CD4-positive, alpha-beta T cell treated with Interleukin-15 for 4 hours (primary cell): Measurements from ENCODE around the gene CPNE4.

Experiments used
- DNase-seq: peaks from one replicate; pipeline ENCODE4 v3.0.0-alpha.2; 2020; ENCODE audit warnings: low spot score

The CPNE4 gene

DNA sequence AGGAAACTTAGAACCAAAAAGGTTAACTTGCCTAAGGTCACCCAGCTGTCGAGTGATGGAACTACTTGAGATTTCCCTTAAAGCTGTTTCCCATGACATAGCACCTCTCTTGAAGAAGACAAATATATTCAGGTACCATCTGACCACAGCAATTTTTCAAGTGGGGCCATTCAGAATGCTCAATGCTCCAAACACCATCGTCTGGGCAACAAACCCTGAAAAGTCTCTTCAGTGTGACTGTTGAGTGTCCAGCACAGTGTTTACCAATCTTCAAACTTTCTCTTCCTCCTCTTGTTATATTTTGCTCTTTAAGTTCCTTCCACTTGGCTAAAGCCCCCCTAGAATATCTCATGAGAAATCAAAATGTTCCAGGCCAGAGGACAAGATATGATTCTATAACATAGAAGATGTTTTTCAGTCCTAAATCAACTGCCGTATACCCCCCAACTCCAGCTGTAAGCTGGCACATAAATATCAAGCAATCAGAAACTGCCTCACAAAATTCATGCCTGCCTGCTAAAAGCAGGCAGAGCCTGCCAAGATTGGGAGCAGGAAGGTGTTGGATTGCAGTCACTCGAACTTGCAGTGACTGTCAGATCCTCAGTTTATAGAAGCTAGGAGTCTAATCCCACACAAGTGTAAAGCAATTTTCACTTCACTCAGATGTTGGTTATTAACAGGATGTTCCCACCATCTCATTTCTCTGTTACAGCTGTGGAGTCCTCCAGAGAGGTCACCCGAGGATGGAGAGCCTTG lies 301.6 kb downstream of the CPNE4 start:
- no peak for DNase-seq

DNA sequence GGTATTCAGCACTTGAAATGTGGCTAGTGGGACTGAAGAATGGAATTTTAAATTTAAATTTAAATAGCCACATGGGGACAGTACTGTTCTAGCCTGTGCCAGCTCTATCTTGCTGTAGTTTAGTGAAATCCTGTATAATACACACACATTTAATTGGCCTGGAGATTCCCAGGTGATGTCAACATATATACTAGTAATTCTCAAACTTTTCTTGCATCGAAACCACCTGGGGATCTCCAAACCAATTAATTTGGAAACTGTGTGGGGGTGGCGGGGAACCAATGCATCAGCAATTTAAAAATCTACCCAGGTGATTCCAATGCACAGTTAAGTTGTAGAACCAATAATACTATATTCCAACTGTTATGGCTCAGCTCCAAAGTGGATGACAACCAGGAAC lies 303.1 kb downstream of the CPNE4 start:
- no peak for DNase-seq

DNA sequence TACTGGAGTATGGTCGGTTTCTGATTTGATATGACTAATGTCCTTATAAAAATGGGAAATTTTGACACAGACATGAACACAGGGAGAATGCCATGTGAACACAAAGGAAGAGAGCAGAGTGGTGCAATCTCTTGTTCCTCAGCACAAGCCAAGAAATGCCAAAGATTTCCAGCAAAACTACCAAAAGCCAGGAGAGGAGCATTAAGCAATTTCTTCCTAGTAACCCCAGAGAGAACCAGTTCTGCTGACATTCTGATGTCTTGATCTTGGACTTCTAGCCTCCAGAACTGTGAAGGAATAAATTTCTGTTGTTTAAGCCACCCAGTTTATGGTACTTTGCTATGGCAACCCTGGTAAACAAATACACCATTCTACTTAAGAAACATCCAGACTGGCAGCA lies 304.2 kb downstream of the CPNE4 start:
- no peak for DNase-seq

DNA sequence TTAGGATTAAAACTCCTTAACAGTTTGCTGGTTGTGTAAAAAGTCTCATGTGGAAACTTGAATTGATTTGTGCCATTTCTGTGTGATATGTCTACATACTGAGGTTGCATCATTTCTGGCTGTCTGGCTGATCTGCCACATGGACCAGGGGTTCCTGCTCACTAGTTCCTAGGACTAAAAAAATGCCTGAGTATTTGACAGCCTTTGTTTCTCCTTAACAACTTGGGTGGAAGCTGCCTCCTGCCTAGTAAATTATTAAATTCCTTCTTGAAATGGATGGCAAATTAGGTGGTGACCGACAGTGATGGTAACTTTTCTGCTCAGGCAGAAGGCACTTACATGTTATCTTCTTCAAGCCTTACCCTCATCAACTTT lies 305.2 kb downstream of the CPNE4 start:
- no peak for DNase-seq

DNA sequence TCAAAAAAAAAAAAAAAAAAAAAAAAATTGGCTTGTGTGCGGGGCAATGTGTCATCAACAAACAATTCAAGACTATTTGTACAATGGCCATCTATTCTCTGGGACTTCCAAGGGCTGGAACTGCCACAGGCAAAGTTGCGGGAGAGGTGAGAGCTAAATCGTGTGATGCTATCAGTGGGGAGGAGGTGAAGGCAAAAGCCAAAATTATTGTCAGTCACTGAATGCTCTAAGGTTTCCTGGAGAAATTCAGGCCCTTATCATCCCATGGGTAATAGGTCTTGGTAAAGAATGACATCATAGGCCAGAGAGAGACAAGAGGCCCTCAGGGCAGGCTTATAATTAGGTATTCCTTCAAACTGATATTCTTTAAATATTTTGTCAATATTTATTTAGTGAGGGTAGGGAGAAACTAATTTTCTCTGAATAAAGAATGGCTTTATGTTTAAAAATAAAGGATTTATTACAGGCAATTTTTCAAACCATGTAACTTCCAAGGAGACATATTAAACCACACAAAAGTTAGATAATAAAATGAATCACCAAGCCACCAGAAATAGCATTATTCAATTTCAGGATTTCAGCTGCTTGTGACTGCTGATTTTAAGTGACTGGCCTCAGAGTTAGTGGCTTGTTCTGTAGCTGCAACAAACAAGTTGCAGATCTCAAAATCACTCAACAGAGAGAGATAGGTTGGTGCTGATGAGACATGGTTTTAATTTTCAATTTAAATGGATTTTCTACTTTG lies 305.7 kb downstream of the CPNE4 start:
- DNase-seq, result no peak

DNA sequence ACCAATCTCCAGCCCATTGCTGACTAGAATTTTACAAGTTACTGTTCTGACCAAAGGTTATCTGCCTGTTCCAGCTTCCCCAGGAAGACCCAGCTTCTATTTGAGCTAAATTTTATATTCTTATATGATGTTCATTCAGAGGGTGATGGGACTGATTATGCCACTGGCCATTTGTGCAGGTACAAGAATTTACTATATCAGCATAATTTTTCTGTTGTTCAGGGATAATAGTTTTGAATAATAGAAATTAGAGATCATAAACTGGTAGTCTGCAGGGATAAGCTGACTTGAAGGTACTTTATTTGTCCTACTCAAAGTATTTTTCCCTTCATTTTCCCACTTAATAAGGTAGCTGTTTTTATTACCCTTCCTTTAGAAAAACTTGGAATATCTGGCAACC lies 309.4 kb downstream of the CPNE4 start:
- DNase-seq, result no peak

- no peak for DNase-seq
Observed at GRCh38 chr3:131723343-131723742, 311.5 kb downstream of the CPNE4 start.

GRCh38 chr3:131717493-131717892 lies 317.3 kb downstream of the CPNE4 start:
- DNase-seq, result no peak

- DNase-seq, result no peak
Observed at GRCh38 chr3:131716943-131717342, 317.9 kb downstream of the CPNE4 start.

DNA sequence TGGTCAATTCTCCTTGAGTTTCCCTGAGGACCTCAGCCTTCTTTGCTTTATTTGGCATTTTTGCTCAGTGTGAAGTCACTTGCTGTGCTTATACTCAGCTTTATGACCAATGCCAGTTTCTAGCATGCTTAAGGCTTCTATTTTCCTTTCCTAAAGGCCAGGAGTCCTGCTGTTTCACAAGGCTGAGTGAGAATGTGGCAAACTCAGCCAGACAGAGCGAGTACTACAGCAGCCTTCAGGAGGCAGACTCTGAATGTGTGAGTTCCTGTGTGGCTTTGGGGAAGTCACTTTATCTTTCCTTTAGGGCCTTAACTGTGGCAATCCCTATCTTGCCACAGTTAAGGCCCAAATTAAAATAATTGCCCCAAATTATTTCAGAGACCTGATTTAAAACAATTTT lies 318.8 kb downstream of the CPNE4 start:
- no peak for DNase-seq

DNA sequence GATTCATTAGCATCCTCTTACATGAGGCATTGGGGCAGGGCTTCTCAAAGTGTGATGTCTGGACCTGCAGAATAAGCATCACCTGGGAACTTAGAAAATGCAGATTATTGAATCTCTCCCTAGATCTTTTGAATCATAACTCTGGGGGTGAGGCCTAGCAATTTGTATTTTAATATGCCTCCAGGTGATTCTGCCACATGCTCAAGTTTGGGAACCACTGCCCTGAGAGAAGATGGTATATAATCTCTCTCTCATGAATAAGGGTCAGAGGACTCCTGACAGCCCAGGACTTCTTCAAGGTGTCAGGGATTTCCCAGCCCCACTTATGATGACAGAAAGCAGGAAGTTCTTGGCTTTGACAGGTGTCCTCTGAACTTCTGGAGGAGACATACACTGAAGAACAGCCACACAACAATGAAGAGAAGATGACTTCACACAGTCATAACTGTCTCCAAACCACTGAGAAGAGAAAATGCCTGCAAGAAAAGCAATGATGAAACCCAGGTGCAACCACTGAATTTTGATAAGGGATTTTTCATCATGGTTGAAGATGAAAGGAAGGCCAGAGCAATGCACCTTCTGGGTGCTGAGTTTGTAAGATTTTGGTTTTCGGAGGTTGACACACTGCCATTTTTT lies 320.1 kb downstream of the CPNE4 start:
- no peak for DNase-seq

GRCh38 chr3:131713416-131714123 lies 321.2 kb downstream of the CPNE4 start:
- no peak for DNase-seq

DNA sequence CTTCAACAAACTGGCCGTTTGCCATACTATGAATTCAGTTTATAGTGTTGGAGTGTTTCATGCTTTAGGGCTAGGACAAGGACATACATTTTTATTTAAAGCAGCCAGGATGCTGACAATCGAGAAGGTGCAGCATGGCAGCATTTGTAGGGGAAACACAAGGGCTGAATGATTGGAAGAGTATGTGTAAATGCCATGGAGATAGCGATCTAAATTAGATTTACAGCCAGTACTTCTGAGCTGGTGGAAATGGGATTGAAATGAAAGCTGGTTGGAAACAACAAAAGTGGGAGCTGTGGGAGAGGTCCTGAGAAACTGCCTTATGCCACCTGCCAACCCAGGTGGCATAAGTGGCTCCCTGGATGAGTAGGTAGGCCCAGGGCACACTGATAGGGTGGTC lies 322.2 kb downstream of the CPNE4 start:
- no peak for DNase-seq

GRCh38 chr3:131711114-131711768 lies 323.6 kb downstream of the CPNE4 start:
- DNase-seq, result no peak

DNA sequence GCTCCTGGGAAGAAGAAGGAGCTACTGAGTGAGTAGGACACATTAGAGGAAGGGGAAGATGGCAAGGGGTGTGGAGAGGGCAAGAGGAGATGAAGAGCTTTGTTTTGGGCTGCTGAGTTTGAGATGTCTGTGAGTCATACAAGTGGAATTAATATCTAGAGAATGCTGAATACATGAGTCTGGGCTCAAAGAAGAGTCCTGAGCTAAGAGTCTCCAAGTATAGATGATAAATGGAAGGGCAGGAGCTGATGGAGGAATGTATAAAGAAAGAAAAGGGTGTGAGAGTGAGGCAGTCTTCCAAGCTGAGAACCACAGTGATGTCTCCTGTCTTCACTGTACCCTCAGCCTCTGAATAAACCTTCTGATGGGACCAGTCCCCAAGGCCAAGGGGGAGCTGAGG lies 326.6 kb downstream of the CPNE4 start:
- DNase-seq, result no peak

DNA sequence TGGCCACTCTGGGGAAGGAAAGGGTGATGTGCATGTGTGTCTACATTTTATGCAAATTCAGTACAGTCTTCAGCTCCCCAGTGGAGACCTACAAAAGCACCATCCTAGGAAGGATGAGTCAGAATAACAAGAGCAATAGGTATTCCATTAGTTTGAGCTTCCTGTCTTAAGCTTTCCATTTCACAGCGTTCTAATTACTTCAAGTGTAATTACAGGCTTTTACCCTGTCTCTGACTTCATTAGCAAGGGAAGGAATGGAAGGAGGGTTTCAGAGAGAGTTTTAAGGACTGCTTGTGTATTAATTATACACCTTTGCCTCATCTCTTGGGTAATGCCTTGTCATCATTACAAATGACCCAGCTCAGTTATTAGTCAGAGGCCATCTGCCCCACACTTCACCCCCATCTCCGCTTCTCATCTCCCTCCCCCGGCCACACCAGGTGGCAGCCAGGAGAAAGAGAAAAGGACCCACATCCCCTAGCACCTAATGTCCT lies 329.2 kb downstream of the CPNE4 start:
- DNase-seq, result no peak

GRCh38 chr3:131705099-131705498 lies 329.7 kb downstream of the CPNE4 start:
- DNase-seq, result no peak

- no peak for DNase-seq
Observed at GRCh38 chr3:131704098-131704497, 330.7 kb downstream of the CPNE4 start.

DNA sequence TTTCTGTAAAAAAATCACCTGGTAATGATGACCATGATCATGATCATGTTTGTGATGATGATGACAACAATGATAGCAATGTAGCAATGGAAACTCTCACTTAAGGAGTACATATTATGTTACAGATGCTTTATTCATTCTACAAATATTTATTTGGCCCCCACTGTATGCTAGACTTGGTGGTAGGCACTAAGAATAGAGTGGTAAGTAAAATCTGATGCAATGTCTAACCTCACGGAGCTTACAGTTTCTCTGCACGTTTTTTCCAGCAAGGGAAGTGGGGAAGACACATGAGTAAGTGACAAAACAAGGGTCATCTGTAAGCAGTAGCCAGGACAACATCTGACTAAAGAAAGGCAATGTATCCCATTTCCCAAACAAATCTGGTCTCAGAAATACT lies 332.7 kb downstream of the CPNE4 start:
- DNase-seq, result no peak

GRCh38 chr3:131701153-131701770 lies 333.6 kb downstream of the CPNE4 start:
- no peak for DNase-seq

DNA sequence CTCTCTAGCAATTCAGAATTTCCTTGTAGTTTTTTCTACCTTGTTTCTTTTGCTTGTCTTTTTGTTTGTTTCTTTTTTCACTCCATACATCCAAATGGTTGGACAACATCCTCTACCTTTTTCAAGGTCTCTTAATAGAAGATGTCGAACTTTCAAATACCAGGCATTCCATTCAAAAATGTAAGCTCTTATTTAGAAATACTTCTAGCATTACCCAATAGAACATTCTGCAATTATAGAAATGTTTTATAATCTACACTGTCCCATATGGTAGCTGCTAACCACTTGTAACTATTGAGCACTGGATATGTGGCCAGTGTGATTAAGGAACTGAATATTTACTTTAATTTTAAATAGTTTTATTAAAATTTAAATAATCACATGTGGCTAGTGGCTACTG lies 335.8 kb downstream of the CPNE4 start:
- DNase-seq, result no peak

- DNase-seq, result no peak
Observed at GRCh38 chr3:131694376-131694775, 340.4 kb downstream of the CPNE4 start.
